Measurements from ENCODE around the gene ZNF646.

DNA sequence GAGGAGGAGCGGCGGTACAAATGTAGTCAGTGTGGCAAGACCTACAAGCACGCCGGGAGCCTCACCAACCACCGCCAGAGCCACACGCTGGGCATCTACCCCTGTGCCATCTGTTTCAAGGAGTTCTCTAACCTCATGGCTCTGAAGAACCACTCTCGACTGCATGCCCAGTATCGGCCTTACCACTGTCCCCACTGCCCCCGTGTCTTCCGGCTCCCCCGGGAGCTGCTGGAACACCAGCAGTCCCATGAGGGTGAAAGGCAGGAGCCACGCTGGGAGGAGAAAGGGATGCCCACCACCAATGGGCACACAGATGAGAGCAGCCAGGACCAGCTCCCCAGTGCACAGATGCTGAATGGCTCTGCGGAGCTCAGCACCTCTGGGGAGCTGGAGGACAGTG, 2.8 kb downstream of the ZNF646 start:
- TF ChIP-seq, protein P1, sequence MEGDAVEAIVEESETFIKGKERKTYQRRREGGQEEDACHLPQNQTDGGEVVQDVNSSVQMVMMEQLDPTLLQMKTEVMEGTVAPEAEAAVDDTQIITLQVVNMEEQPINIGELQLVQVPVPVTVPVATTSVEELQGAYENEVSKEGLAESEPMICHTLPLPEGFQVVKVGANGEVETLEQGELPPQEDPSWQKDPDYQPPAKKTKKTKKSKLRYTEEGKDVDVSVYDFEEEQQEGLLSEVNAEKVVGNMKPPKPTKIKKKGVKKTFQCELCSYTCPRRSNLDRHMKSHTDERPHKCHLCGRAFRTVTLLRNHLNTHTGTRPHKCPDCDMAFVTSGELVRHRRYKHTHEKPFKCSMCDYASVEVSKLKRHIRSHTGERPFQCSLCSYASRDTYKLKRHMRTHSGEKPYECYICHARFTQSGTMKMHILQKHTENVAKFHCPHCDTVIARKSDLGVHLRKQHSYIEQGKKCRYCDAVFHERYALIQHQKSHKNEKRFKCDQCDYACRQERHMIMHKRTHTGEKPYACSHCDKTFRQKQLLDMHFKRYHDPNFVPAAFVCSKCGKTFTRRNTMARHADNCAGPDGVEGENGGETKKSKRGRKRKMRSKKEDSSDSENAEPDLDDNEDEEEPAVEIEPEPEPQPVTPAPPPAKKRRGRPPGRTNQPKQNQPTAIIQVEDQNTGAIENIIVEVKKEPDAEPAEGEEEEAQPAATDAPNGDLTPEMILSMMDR (IDR thresholded peaks at IDR 0.05) = no peak
- TF ChIP-seq POLR2A (IDR thresholded peaks at IDR 0.05) = no peak
